Activated CD4-positive, alpha-beta T cell treated with anti-CD3 and anti-CD28 coated beads, Interleukin-2, amount 50 U/mL, for 48 hours (primary cell): ENCODE results near the gene ZCCHC9.
"Not testable (repeated sequence)": the region's sequence is repeated elsewhere in the genome, so short reads cannot be mapped to it uniquely, and the experiment has no call there.

Experiments
- DNase-seq, 2 experiments: peaks; one replicate each; pipeline ENCODE4 v3.0.0-alpha.2; 2020

ZCCHC9 gene

GRCh38 chr5:81308836-81309235, 7.4 kb downstream of the ZCCHC9 start:
- no peak for DNase-seq

DNA sequence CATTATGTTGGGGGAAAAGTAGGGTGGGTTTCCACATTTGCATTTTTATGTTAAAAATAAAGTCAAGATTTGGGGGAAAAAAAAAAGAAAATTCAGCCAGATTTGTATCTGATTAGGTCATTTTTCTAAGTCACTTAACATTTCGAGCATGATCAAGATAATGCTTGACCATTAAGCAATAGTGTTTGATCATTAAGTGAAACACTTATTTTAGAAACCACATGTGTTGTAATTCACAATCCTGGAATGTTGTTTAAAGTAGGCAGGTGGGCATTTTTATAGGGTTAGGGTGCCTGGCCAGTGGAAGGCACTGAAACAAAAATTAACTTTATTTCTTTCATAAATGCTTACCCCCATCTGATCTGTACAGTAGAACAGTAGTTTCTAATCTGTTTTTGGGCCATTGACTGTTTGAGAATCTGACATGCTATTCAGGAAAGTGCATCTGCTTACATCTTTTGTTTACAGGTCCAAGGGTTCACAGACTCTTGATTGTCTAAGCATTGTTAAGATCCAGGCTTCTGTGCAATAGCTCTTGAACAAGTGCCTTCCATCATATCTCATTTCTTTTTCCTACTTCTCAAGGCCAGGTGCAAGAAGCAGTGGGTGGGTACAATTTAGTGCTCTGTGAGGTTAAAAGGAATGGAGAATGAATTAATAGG, 9.1 kb downstream of the ZCCHC9 start:
- no peak for DNase-seq

GRCh38 chr5:81313278-81313677, 11.9 kb downstream of the ZCCHC9 start:
- DNase-seq: no peak

- no peak for DNase-seq
Observed at GRCh38 chr5:81313686-81314085, 12.3 kb downstream of the ZCCHC9 start.

GRCh38 chr5:81314581-81314980, 13.2 kb downstream of the ZCCHC9 start:
- DNase-seq: no peak

- no peak for DNase-seq
Observed at GRCh38 chr5:81315336-81315735, 13.9 kb downstream of the ZCCHC9 start.

- no peak for DNase-seq
Observed at GRCh38 chr5:81315830-81316229, 14.4 kb downstream of the ZCCHC9 start.

DNA sequence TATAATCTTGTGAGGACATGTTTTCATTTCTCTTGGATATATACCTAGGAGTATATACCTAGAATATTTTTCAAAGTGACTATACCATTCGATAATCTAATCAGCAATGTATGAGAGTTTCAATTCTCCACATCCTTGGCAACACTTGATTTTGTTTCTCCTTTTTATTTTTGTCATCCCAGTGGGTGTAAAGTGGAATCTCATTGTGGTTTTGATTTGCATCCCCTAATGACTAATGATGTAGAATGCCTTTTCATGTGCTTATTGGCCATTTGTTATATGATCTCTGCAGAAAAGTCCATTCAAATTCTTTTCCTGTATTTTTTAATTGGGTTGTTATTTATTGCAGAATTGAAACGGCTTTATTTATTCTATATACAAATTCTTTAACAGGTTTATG, 15.2 kb downstream of the ZCCHC9 start:
- DNase-seq: no peak

DNA sequence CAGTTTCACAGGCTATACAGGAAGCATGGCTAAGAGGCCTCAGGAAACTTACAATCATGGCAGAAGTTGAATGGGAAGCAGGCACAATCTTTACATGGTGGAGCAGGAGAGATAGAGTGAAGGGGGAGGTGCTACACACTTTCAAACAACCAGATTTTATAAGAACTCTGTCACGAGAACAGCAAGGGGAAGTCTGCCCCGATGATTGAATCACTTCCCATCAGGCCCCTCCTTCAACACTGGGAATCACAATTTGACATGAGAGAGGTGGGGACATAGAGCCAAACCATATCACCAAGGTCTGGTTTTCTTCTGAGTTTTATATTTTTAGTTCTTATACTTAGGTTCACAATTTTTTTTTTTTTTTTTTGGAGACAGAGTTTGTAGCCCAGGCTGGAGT, 16.1 kb downstream of the ZCCHC9 start:
- DNase-seq: no peak

DNA sequence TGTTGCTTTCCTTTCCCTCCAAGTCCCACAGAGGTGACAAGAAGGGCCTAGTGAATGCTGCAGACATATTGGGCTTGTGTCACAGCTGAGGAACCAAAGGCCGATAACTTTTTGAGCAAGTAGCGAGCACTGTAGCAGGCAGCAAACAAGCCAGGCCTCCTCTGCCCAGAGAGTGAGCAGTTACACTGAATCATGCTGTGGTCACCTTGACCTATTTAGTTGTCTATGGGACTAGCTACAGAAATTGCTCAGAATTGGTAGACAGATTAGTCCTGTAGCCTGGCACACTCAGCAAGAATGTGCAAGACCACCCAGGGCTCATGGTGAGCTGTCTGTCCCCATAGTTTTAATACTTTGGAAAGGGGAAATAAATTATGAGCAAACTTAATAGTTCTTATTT, 25.2 kb downstream of the ZCCHC9 start:
- DNase-seq: no peak

DNA sequence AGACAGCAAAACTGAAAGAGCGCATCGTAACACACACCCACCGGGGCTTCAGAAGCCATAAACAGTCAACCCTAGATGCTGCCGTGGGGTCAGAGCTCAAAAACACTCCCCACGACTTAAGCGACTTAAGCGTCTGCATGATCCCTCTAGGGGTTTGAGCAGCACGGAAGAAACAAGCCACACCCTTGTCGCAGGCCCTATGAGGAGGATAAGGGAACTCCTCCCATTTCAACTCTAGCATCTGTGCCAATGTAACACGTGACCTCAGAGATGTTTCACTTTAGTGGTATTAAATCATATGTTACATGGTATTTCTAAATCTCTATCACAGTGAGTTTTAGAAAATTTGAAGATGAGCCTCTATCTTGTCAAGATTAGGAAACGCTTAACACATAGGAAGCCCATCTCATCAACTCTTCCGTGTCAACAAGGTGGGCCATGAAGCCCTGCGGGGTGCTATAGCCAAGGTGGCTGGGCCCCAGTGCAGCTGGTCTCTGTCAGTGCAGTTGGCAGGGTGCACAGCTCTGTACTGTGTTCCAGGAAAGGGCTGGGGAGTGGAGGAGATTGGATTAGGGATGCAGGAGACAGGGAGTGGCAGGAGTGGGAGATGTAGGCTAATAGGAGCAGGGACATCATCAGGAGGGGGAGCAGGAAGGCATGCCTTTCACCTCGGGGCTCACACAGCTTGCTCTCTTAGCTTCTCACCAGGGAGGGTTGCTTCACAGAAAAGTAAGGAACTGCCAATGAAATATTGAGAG, 33.1 kb downstream of the ZCCHC9 start:
- DNase-seq: no peak

DNA sequence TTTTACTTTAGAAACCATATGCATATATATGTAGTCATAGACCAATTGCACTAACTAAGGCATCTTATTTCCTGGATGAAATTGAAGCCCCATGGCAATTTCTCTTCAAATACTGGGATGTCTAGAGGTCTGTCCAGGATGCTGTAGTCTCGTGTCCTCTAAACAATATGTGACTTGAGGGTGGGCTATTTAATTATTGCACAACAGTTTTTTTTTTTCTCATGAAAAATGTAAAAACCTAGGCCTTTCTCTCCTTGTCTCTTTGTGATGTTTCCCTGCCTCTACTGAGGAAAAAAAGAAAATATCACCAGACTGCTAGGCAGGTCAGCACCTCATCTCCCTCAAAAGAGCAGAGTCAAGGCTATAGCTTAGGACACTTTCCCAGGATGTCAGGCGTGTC, 34.6 kb downstream of the ZCCHC9 start:
- DNase-seq: no peak

DNA sequence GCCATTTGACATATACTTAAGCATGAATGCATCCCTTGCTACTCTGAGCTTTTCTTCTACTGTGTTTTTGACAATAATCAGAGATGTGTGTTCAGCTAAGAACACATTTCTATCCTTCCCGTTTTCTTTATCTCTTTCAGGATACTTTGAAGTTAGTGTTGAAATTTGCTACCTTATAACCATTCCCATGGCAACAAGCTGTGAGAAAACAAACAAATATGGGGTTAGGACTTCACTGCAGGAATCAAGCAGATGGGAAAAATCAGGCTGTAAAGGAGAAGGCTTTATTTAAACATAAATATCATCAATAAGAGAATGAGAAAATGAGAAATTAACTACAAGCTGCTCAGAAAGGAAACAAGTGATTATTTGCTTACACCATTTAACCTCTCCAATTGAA, 35.2 kb downstream of the ZCCHC9 start:
- DNase-seq: no peak

GRCh38 chr5:81337803-81338202, 36.4 kb downstream of the ZCCHC9 start:
- DNase-seq: no peak

DNA sequence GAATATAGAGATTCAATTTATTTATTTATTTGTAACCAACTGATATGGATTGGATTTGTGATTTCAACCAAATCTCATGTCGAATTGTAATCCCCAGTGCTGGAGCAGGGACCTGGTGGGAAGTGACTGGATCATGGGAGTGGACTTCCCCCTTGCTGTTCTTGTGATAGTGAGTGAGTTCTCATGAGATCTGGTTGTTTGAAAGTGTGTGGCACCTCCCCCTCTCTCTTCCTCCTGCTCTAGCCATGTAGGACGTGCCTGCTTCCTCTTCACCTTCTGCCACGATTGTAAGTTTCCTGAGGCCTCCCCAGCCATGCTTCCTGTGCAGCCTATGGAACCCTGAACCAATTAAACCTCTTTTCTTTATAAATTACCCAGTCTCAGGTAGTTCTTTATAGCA, 36.8 kb downstream of the ZCCHC9 start:
- DNase-seq: not testable (repeated sequence)

DNA sequence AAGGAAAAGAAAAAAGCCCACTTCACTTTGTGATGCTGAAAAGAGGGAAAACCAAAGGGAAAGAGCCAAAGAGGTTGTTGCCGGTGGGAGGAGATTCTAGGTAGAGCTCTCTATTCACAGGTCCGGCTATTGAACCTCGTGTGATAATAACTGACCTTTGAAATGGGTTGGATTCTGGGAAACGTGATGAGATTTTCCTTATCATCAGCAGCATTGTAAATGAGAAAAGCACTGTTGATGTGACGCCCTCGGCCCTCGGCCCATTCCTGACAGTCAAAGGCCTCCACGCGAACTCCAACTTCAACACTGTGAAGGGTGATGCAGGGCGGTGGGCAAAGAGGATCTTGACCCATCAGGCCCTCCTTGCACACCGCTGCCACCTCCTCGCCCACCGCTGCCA, 43.3 kb downstream of the ZCCHC9 start:
- DNase-seq: no peak

GRCh38 chr5:81345411-81346003, 44.1 kb downstream of the ZCCHC9 start:
- DNase-seq: no peak

GRCh38 chr5:81349161-81349560, 47.8 kb downstream of the ZCCHC9 start:
- no peak for DNase-seq

- DNase-seq: no peak
Observed at GRCh38 chr5:81350507-81350906, 49.1 kb downstream of the ZCCHC9 start.

DNA sequence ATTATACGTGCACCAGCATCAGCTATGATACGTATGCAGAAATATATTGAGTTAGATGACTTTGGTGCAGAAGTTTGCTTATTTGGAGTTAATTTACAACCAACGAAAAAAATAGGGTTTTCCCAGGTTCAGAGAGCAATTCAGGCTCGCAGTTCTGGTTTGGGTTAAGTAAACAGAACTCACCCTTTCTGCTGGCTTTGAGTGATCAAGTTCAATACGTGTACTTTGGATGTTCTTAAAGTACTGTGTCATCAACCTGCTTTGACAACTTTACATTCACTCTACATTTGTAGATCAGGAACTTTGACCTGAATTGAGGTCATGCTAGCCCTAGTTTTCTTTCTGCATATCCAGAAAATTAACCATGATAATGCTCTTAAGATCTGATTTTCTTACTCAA, 51.8 kb downstream of the ZCCHC9 start:
- DNase-seq: no peak

DNA sequence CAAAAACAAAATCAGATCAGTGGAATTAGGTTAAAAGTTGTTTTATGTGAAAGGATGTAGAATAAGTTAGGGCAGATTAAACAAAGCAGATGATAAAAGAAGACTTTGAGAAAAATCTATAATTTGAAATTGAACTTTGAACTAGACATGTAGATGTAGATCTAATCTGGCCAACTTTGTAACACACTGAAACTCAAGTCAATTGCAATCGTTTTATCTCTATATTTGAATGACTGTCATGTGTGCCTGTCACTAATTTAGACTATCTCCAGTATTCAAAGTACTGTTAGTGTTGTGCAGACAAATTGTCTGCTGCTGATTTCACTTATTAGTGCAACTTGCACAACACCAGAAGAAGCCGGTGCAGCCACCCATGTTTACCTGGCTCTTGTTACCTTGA, 52.7 kb downstream of the ZCCHC9 start:
- DNase-seq: no peak

DNA sequence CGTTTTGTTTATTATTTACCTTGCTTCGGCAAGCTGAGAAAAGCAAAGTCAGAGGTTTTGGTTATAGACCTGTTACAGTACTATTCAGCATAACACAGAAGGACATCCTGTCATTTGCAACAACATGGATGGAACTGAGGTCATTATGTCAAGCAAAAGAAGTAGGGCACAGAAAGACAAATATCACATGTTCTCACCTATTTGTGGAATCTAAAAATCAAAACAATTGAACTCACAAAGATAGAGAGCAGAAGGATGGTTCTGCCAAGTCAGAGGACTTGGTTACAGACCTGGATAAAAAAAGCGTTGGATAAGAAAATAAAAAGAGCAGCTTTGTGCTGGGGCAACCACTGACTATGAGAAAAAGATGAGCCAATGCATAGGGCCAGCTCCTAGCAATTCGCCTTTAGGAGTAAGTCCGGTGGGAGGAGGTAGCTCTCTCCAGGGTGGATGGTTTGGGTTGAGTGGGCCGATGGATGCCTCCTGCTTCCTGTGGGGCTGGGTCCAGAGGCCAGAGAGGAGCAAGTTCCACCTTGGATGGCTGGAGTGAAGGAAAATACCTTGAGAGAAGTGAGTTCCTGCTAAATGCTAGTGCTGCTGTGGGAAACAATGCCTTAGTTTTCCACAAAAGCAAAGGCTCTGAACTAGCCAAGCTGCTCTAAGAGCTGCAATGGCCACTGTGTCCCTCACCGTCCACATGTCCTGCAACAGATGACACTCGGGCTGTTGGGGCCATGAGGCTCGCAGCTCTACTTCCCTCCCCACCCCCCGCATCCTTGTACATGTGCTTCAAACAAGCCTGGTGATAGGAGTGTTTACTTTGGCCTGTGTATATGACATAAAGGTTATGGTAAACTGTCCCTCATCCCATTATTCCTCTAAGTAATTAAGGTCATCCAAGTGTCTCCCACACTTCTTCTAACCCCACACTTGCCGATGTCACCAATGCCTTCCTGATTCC, 54.2 kb downstream of the ZCCHC9 start:
- no peak for DNase-seq

- DNase-seq: no peak
Observed at GRCh38 chr5:81359108-81359507, 57.7 kb downstream of the ZCCHC9 start.
